NCI-H2196 (cell line): ENCODE data around the gene CBFA2T3.

Experiments used
- DNase-seq: peaks from one replicate; lab custom pipeline; 2025; ENCODE audit not compliant: unreplicated experiment; lab: John Stamatoyannopoulos, UW

Gene CBFA2T3

GRCh38 chr16:88977812-88978607, 1.0 kb upstream of the CBFA2T3 start:
- no peak for DNase-seq

- DNase-seq, result no peak
Observed at GRCh38 chr16:88976366-88977017, 515 bp downstream of the CBFA2T3 start.

DNA sequence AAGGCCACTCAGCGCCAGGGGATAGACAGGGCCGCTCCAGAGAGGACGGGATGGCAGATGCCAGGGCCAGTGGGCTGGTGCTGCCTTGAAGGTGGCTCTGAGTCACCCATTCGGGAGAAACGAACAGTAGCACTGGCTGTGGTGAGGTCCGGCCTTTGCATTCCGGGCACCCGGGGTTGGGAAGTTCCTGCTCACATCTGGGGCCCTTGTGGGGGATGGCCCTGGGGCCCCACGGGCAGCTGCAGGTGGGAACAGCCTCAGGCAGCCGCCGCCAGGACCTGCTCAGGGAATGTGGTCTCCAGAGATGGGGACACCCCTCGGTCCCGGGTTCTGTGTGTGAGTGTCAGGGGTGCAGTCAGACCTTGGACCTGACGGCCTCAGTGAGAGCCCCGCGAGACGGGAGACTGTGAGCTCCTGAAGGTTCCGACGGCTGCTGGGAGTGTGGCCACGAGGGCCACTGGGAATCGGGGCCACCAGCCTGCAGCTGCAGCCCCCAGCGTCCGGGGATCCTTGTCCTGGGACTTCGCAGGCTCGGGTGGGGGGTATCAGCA, 1.4 kb downstream of the CBFA2T3 start:
- DNase-seq, result no peak

DNA sequence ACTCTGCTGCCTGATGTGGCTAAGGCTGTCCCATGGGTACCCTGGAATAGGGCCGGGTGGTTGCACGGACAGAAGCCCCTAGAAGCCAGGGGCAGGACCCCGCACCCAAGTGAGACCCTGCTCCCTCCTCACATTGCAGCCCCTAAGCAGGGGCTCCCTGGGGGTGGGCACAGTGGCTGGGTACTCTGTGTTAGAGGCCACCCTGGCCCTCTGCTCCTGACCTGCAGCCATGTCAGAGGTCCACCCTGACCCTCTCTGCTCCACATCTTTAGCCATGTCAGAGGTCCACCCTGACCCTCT, 2.1 kb downstream of the CBFA2T3 start:
- DNase-seq, result no peak

DNA sequence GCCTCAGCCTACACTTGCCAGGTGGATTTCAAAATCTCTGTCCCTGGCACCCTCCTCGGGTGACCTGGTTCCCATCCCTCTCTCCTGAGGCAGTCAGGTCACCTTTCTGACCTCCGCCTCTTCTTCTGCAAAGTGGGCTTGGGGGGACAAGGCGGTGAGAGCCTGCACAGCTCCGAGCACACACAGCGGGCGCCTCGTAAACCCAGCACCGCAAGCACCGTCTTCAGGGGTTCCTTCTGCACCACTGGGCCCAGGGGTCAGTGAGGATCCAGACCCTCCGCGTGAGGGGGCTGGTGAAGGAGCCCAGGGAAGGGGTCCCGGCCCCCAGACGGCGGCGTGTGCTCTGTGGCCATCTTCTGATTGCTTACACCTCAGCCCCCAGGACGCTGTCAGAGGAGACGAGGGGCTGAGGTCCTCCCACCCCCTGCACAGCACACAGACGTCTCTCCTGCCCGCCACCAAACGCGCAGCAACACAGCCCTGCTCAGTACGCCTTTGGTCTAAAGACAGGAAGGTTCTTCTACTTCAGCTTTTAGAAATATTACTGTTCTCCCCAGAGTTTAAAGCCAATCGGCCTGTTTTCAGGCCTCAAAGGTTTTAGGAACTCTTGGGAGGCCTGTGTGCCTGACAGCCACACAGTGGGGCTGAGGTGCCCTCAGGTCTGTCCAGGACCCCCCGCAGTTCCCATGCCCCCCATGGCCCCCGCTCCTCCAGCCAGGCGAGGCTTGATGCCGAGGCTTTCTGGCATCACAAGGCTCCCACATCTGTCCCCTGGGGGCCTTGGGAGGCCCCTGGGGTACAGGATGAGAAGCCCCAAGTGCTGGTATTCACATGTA, 2.7 kb downstream of the CBFA2T3 start:
- DNase-seq, result no peak

DNA sequence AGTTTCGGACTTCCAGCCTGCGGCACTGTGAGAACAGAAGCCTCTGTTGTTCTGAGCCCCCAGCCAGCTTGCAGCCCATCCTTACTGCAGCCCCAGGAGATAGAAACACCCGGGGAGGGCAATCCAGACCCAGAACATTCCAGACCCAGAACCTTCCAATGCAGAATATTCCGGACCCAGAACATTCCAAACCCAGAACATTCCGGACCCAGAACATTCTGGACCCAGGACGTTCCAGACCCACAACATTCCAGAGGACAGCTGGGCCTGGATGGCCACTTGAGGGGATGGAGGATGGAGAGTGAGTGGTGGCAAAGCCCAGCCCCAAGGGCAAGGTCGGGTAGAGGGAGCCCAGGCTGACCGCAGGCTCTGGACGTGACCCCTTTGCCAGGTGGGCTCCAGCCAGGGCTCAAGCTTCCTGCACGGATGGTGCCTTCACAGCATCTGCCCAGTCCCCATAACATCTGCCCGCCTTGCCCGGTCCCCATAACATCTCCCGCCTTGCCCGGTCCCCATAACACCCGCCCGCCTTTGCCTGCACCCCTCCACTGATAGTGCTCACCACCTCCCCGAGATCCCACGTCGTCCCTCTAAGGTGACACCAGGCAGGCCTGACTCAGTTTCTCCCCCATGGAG, 3.5 kb downstream of the CBFA2T3 start:
- DNase-seq, result no peak

- DNase-seq, result no peak
Observed at GRCh38 chr16:88973007-88973410, 4.0 kb downstream of the CBFA2T3 start.

- DNase-seq, result no peak
Observed at GRCh38 chr16:88972349-88972748, 4.7 kb downstream of the CBFA2T3 start.

DNA sequence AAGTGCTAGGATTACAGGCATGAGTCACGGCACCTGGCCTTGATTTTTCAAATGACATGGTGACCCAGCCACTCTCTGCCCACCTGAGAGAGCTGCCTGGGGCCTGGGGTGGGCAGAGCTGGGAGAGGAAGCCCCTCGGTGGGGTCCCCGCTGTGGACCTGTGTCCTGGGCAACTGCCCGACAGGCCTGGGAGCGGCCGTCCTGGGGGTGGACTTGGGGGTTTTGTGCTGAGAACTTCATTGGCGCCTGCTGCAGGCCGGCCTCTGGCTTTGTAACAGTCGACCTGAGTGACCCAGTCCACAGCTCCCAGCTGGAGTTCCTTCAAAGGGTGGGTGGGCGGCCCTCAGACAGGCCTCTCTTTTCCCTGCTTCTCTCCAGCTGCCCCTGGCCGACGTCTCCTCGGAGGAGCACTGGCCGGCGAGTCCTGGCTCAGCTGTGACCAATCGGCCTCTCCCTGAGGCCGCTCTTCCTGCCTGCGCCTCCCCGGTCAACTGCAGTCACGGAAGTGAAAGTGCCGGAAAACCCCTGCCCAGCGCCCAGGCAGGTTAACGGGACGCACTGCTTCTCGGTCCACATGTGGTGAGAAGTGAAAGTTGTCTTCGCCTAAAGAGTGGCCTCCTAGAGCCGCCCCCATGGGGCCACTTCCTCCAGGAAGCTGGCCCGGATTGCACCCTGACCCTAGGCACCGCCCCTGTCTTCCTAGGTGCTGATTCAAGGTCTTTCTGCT, 5.5 kb downstream of the CBFA2T3 start:
- no peak for DNase-seq

DNA sequence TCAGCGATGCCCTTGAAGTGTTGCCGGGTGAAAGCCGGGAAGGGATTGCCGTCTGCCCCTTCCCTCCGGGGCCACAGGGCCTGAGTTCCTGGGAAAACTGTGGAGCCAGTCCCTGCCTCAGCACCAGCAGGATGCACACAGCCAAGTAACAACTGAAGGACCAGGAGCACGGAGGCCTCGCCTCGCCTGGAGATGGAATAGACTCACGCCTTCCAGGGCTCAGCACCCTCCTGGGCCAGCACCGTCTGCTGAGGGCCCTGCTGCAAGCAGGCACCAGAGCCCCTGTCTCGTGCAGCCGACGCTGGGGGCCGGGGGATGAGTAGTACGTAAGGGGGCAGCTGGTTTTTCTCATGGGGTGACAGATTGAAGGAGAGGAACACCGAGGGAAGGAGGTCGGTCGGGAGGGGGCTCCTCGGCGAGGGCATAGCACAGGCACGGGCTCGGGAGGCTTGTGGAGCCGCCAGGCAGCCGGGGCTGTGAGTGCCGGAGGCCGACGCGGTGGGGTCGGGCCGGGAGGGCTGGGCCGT, 6.4 kb downstream of the CBFA2T3 start:
- DNase-seq, result no peak

GRCh38 chr16:88970050-88970449, 7.0 kb downstream of the CBFA2T3 start:
- DNase-seq, result no peak

- DNase-seq, result no peak
Observed at GRCh38 chr16:88969361-88969831, 7.6 kb downstream of the CBFA2T3 start.

DNA sequence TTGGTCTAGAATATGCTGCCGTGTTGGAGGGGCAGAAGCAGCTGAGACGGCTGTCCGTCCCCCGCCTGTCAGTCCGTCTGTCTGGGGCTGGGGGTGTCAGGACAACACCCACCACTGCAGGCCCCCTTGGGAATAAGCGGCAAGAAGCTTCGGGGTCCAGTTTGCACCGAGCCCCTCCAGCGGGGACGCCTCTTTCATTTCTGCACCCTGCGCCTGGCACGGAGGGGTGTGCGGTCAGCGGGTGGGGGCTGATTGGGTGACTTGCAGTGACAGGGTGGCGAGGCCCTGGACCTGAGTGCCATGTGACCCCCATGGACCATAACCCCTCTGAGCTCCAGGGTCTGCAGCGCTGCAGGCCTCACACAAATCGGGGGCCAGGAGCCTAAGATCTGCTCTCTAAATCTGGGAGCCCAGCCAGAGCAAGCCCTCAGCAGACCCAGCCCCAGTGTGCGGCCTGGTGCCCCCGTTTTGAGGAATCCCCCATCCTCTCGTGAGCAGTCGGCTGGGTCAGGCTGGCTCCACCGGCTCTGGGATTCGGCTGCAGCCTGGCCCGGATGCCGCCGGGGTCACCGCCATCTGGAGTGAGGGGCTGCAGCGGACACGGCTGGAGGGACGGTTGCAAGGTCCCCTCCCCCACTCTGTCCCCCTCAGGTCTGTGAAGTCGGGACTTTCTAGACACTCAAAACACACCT, 8.3 kb downstream of the CBFA2T3 start:
- no peak for DNase-seq

- no peak for DNase-seq
Observed at GRCh38 chr16:88967830-88968588, 9.0 kb downstream of the CBFA2T3 start.

DNA sequence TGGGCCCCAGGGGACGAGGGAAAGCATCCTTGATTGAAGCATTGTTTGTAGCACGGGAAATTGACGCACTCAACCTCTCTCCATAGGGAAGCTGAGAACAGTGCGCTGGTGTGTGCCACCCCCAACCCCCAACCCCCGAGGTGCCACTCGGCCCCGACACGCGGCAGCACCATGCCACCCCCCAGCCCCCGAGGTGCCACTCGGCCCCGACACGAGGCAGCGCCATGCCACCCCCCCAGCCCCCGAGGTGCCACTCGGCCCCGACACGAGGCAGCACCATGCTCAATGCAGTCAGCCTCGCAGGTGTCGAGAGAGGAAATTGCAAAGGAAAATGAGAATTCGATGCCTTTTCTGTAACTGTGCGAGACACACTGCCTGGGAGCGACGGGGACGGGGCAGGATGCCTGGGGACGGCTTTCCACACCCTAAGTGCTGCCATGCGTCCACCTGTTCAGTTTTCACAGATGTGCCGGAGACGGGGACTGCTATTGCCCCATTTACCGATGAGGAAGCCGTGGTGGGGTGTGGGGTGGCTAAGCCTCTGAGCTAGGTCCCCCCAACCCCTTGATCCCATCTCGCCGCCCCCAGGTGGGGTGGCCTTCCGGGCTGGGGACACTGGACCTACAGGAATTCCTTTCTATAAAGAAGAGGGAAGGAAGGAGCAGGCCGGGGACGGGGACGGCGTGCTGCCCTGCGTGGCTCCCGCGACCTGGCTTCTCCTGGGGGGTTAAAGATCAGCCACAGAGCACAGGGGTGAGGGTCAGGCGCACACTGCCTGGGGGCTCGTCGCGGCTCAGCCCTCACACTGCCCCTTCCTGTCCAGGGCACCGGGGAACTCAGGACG, 9.8 kb downstream of the CBFA2T3 start:
- no peak for DNase-seq

DNA sequence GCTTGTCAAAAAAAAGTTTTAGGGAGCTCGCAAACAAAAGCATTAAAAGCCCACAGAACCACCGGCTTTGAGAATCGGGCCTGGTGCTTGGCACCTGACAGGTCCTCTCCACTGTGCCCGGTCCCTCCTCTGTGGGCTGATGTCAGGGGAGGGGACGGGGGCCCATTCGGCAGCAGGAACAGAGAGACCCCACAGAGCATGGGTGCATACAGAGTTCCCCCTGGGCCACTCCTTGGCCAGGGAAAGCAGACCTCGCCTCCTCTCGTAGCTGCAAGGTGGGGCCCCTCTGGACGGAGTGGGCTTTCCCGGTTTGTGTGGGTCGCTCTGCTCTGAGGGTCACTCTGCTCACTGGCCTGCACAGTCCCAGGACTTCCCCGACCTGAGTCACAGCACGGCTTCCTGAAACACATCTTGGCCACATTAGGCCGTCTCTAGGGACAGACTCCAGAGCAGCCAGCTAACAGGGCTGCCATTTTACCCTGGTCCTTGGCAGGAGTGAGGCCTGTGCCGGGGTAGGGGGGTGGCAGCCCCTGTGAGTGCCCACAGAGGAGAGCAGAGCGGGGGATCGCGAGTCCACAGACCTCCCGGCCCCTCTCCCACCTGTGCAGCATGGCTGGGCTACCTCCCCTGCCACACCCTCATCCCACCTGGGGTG, 11.1 kb downstream of the CBFA2T3 start:
- DNase-seq, result no peak

DNA sequence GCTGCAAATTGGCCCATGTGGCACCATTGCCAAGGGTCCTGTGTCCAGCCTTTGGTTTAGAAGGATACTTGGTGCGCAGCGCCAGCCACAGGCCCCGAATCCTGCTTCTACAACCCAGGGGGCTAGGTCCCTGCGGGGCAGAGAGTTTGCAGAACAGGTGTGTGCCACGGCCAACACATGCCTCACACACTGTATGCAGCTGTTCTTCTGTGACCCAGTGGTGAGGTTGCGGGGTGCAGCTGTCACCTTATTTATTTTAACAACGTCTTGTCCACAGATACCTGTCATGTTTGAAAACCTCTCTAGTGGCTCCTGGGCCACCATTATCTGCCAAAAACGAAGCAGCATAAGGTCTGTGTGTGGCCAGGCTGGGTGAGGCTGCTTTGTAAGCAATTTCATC, 11.6 kb downstream of the CBFA2T3 start:
- DNase-seq, result no peak
